Measurements from ENCODE around the gene IQCE.

IQCE gene

DNA sequence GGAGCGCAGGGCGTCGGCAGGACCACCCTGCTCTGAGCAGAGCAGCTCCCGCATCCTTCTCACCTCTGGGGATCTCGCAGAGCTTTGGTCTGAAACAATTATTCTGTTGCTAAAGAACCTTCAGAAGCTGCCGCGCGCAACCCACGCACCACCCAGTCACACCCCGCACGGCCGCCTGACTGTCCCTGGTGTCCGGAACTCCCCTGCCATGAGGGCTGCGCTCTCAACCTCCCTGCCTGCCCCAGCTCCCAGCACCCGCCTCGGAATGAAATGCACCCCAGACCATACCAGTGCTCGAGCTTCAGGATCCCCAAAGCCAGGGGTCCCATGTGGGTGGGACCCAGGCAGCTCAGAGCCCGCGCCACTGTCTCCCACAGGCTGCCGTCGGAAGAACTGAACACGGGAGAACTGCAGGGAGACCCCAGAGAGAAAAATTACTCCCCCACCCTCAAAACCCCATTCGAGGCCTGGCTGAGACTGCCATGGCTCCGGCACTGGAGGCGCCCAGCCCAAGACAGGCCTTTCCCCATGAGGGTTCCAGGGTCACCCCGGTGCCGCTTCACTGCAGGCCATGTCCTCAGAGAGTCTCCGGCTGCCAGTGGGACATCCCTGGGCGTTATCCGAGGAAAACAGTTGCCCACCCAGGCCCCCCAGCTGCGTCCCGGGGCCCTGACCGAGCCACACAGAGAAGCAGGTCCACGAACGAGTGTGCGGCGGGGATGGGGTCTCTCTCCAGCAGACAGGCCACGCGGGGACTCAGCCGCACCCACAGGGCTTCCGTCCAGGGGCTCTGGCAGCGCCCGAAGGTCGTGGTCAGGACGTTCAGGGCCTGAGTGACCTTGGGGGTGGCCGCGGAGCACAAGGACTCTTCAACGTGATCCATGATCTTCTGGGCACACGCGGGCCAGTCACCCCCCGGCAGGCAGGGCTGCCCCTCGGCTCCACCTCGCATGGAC lies 15.6 kb upstream of the IQCE start:
- DNase-seq = no peak
- no peaks in the 10 kb centered on the region for H3K4me1 ChIP-seq (ENCODE audit: low read length)
- H3K36me3 ChIP-seq (replicated peaks; ENCODE audit: insufficient read depth, low read length) = no peaks in the 10 kb centered on the region
- no peaks in the 10 kb centered on the region for H4K20me1 ChIP-seq (ENCODE audit: insufficient read depth, low read length)
- TF ChIP-seq EZH2phosphoT487 (IDR thresholded peaks at IDR 0.05; ENCODE audit: low read length) = no peak
- TF ChIP-seq, protein P1, sequence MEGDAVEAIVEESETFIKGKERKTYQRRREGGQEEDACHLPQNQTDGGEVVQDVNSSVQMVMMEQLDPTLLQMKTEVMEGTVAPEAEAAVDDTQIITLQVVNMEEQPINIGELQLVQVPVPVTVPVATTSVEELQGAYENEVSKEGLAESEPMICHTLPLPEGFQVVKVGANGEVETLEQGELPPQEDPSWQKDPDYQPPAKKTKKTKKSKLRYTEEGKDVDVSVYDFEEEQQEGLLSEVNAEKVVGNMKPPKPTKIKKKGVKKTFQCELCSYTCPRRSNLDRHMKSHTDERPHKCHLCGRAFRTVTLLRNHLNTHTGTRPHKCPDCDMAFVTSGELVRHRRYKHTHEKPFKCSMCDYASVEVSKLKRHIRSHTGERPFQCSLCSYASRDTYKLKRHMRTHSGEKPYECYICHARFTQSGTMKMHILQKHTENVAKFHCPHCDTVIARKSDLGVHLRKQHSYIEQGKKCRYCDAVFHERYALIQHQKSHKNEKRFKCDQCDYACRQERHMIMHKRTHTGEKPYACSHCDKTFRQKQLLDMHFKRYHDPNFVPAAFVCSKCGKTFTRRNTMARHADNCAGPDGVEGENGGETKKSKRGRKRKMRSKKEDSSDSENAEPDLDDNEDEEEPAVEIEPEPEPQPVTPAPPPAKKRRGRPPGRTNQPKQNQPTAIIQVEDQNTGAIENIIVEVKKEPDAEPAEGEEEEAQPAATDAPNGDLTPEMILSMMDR (IDR thresholded peaks at IDR 0.05; ENCODE audit: low read length) = no peak
- TF ChIP-seq EZH2 (optimal IDR thresholded peaks at IDR 0.05; ENCODE audit: low read depth, low read length) = no peak
- no peak overlapping the region for H3K9ac ChIP-seq (ENCODE audit: low read length)
- H3K9me2 ChIP-seq (replicated peaks; ENCODE audit: insufficient read depth, low read length) = no peaks in the 10 kb centered on the region
- no peaks in the 10 kb centered on the region for H3K9me3 ChIP-seq (replicated peaks; ENCODE audit: insufficient read depth, low read length)
- no peaks in the 10 kb centered on the region for H3K27me3 ChIP-seq (replicated peaks; ENCODE audit: insufficient read depth, low read length)
- H2AFZ ChIP-seq (ENCODE audit: low read length) = no peak overlapping the region
- H3K27ac ChIP-seq (ENCODE audit: low read length) = no peak overlapping the region
- no peaks in the 10 kb centered on the region for H3F3A ChIP-seq (ENCODE audit: insufficient read depth, low read length)
- no peak overlapping the region for H3K4me2 ChIP-seq (ENCODE audit: low read depth, low read length)
- H3K4me3 ChIP-seq (ENCODE audit: low read length) = no peak overlapping the region
- H3K79me2 ChIP-seq (ENCODE audit: low read length) = no peaks in the 10 kb centered on the region

DNA sequence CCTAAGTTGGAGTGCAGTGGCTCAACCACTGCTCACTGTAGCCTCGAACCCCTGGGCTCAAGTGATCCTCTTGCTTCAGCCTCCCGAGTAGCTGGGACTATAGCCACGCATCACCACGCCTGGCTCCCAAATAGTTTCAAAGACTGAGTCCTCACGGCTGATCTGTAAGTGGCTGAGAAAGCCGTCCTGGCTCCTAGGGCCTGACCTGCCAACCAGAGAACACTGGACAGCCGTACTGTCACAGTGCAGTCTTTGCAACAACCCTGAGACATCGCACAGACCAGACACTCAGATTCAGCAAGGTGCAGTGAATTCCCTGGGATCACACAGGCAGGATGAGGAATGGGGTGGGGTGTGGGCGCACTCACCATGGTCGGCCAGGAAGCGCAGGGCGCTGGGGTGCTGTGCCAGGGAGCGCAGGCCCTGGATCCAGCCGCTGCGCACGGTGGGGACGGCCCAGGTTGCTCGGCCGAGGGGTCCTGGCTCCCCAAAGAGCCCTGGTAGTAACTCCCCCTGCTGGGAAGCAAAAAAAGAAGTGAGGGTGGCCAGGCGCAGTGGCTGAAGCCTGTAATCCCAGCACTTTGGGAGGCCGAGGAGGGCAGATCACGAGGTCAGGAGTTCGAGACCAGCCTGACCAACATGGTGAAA lies 14.1 kb upstream of the IQCE start:
- H3K9ac ChIP-seq (ENCODE audit: low read length) = no peak overlapping the region
- no peaks in the 10 kb centered on the region for H3K9me3 ChIP-seq (replicated peaks; ENCODE audit: insufficient read depth, low read length)
- no peaks in the 10 kb centered on the region for H3K27me3 ChIP-seq (replicated peaks; ENCODE audit: insufficient read depth, low read length)
- H3K4me3 ChIP-seq (ENCODE audit: low read length) = no peak overlapping the region
- no peaks in the 10 kb centered on the region for H4K20me1 ChIP-seq (ENCODE audit: insufficient read depth, low read length)
- TF ChIP-seq EZH2 (optimal IDR thresholded peaks at IDR 0.05; ENCODE audit: low read depth, low read length) = no peak
- no peak for TF ChIP-seq EZH2phosphoT487 (IDR thresholded peaks at IDR 0.05; ENCODE audit: low read length)
- TF ChIP-seq, protein P1 (IDR thresholded peaks at IDR 0.05; ENCODE audit: low read length) = no peak
- no peak overlapping the region for H3K4me2 ChIP-seq (ENCODE audit: low read depth, low read length)
- H3K4me1 ChIP-seq (ENCODE audit: low read length) = no peaks in the 10 kb centered on the region
- DNase-seq = no peak
- no peaks in the 10 kb centered on the region for H3K9me2 ChIP-seq (replicated peaks; ENCODE audit: insufficient read depth, low read length)
- no peaks in the 10 kb centered on the region for H3F3A ChIP-seq (ENCODE audit: insufficient read depth, low read length)
- H3K79me2 ChIP-seq (ENCODE audit: low read length) = no peaks in the 10 kb centered on the region
- no peak overlapping the region for H3K27ac ChIP-seq (ENCODE audit: low read length)
- H3K36me3 ChIP-seq (replicated peaks; ENCODE audit: insufficient read depth, low read length) = no peaks in the 10 kb centered on the region
- no peak overlapping the region for H2AFZ ChIP-seq (ENCODE audit: low read length)

GRCh38 chr7:2545746-2546425 lies 12.9 kb upstream of the IQCE start:
- Histone ChIP-seq H3K4me1 (ENCODE audit: low read length) (no peaks in the 10 kb centered on the region), H4K20me1 (ENCODE audit: insufficient read depth, low read length) (no peaks in the 10 kb centered on the region), H3K27ac (ENCODE audit: low read length) (no peak overlapping the region), H3K4me3 (ENCODE audit: low read length) (no peak overlapping the region), H3K9me2 (replicated peaks; ENCODE audit: insufficient read depth, low read length) (no peaks in the 10 kb centered on the region), H3K9ac (ENCODE audit: low read length) (no peak overlapping the region), H3K4me2 (ENCODE audit: low read depth, low read length) (no peak overlapping the region), H2AFZ (ENCODE audit: low read length) (no peak overlapping the region), H3K27me3 (replicated peaks; ENCODE audit: insufficient read depth, low read length) (no peaks in the 10 kb centered on the region), H3K36me3 (replicated peaks; ENCODE audit: insufficient read depth, low read length) (no peaks in the 10 kb centered on the region), H3K9me3 (replicated peaks; ENCODE audit: insufficient read depth, low read length) (no peaks in the 10 kb centered on the region), H3F3A (ENCODE audit: insufficient read depth, low read length) (no peaks in the 10 kb centered on the region), H3K79me2 (ENCODE audit: low read length) (no peaks in the 10 kb centered on the region)
- TF ChIP-seq, protein P1 (IDR thresholded peaks at IDR 0.05; ENCODE audit: low read length) = no peak
- TF ChIP-seq EZH2 (optimal IDR thresholded peaks at IDR 0.05; ENCODE audit: low read depth, low read length) (no peak), EZH2phosphoT487 (IDR thresholded peaks at IDR 0.05; ENCODE audit: low read length) (no peak)
- DNase-seq = no peak

Measured in MM.1S (cell line).